IMR-90 (cell line): Measurements from ENCODE around the gene C9orf43.
"Not testable (repeated sequence)": the region's sequence is repeated elsewhere in the genome, so short reads cannot be mapped to it uniquely, and the experiment has no call there.

Experiments used
- BHLHE40 ChIP-seq: fragments of 150-350 bp; IDR thresholded peaks from 2 replicates; pipeline ENCODE4 v1.6.1; 2016; ENCODE audit warnings: mild to moderate bottlenecking, low read depth, low read length
- CEBPB ChIP-seq: IDR thresholded peaks from 2 replicates; pipeline ENCODE4 v1.6.1; 2012; ENCODE audit warnings: low read depth, low read length, improper control_type of control experiment
- CTCF ChIP-seq: conservative IDR thresholded peaks from 2 replicates; pipeline ENCODE4 v1.5.1; 2012; ENCODE audit warnings: mild to moderate bottlenecking, low read depth, low read length, improper control_type of control experiment
- FOS ChIP-seq: fragments of 150-350 bp; IDR thresholded peaks from 2 replicates; pipeline ENCODE4 v1.6.1; 2016; ENCODE audit warnings: low read depth, low read length
- MAFK ChIP-seq: IDR thresholded peaks from 2 replicates; pipeline ENCODE4 v1.6.1; 2012; ENCODE audit warnings: low read depth, low read length, improper control_type of control experiment
- MAZ ChIP-seq: IDR thresholded peaks from 2 replicates; pipeline ENCODE4 v1.6.1; 2012; ENCODE audit warnings: low read depth, mild to moderate bottlenecking, low read length, improper control_type of control experiment, moderate library complexity, borderline replicate concordance
- NFE2L2 ChIP-seq: fragments of 150-350 bp; IDR thresholded peaks from 2 replicates; pipeline ENCODE4 v1.6.1; 2016; ENCODE audit warnings: low read depth, mild to moderate bottlenecking, low read length
- POLR2A ChIP-seq: IDR thresholded peaks from 2 replicates; pipeline ENCODE4 v1.6.1; 2012; ENCODE audit warnings: mild to moderate bottlenecking, low read depth, low read length
- RAD21 ChIP-seq: IDR thresholded peaks from 2 replicates; pipeline ENCODE4 v1.6.1; 2012; ENCODE audit warnings: low read length, improper control_type of control experiment
- RCOR1 ChIP-seq: IDR thresholded peaks from 2 replicates; pipeline ENCODE4 v1.6.1; 2012; ENCODE audit warnings: mild to moderate bottlenecking, low read length, improper control_type of control experiment; ENCODE audit not compliant: insufficient replicate concordance
- RFX5 ChIP-seq: IDR thresholded peaks from 2 replicates; pipeline ENCODE4 v1.8.0; 2012; ENCODE audit warnings: low read depth, mild to moderate bottlenecking, low read length, moderate library complexity
- SMC3 ChIP-seq: fragments of 150-350 bp; IDR thresholded peaks from 2 replicates; pipeline ENCODE4 v1.6.1; 2016; ENCODE audit warnings: low read depth, mild to moderate bottlenecking, antibody characterized with exemption, low read length, moderate library complexity
- USF2 ChIP-seq: fragments of 150-350 bp; IDR thresholded peaks from 2 replicates; pipeline ENCODE4 v1.6.1; 2017; ENCODE audit warnings: mild to moderate bottlenecking, antibody characterized with exemption, low read length, low read depth

- not testable (repeated sequence) for TF ChIP-seq CTCF, RCOR1, CEBPB, MAFK, POLR2A, USF2, MAZ, SMC3, RFX5, FOS, RAD21, NFE2L2, BHLHE40
Observed at GRCh38 chr9:113365652-113366051, 44.9 kb upstream of the C9orf43 start.
